Karpas-422 (cell line): ENCODE measurements around the gene FXYD5. TPM values are rescaled to one million over a fixed set of nuclear protein-coding genes. Genes with fewer than 3 reads are reported as not detected.

Experiments used
- DNase-seq: peaks from one replicate; pipeline ENCODE4 v3.0.0-alpha.2; 2015
- H2AFZ ChIP-seq: fragments of 200-600 bp; sonication (generic); 2 replicates; pipeline ENCODE4 v1.6.1; 2014; ENCODE audit warnings: antibody characterized with exemption, low read length, mixed read lengths
- H3K27ac ChIP-seq: fragments of 200-600 bp; sonication (generic); 2 replicates; pipeline ENCODE4 v1.5.1; 2014; ENCODE audit warnings: mild to moderate bottlenecking, low read length, moderate library complexity
- H3K27me3 ChIP-seq: fragments of 200-600 bp; sonication (generic); 2 replicates; pipeline ENCODE4 v1.6.1; 2014; ENCODE audit warnings: low read length, mixed read lengths
- H3K36me3 ChIP-seq: fragments of 200-600 bp; sonication (generic); 2 replicates; pipeline ENCODE4 v1.6.1; 2014; ENCODE audit warnings: low read length, mixed read lengths; ENCODE audit not compliant: insufficient read depth
- H3K4me1 ChIP-seq: fragments of 200-600 bp; sonication (generic); 2 replicates; pipeline ENCODE4 v1.6.1; 2014; ENCODE audit warnings: mild to moderate bottlenecking, low read length, mixed read lengths
- H3K4me2 ChIP-seq: fragments of 200-600 bp; sonication (generic); 2 replicates; pipeline ENCODE4 v1.6.1; 2014; ENCODE audit warnings: low read length, low read depth, mild to moderate bottlenecking; ENCODE audit not compliant: poor library complexity, severe bottlenecking
- H3K4me3 ChIP-seq: fragments of 200-600 bp; sonication (generic); 2 replicates; pipeline ENCODE4 v1.5.1; 2014; ENCODE audit warnings: mild to moderate bottlenecking, antibody characterized with exemption, low read length, mixed read lengths
- H3K79me2 ChIP-seq: fragments of 200-600 bp; sonication (generic); 2 replicates; pipeline ENCODE4 v1.6.1; 2014; ENCODE audit warnings: mild to moderate bottlenecking, low read length, mixed read lengths
- H3K9ac ChIP-seq: fragments of 200-600 bp; sonication (generic); 2 replicates; pipeline ENCODE4 v1.6.0; 2014; ENCODE audit warnings: low read length
- H3K9me2 ChIP-seq: fragments of 200-600 bp; sonication (generic), shearing (Covaris generic); replicated peaks from 2 replicates; pipeline ENCODE4 v1.6.0; 2014; ENCODE audit warnings: mild to moderate bottlenecking, low read length, moderate library complexity; ENCODE audit not compliant: insufficient read depth
- H3K9me3 ChIP-seq: fragments of 300-700, 200-600 bp; sonication (generic); 2 replicates; pipeline ENCODE4 v1.6.1; 2014; ENCODE audit warnings: low read length, mixed read lengths
- H4K20me1 ChIP-seq: fragments of 200-600 bp; sonication (generic); 2 replicates; pipeline ENCODE4 v1.6.1; 2014; ENCODE audit warnings: mild to moderate bottlenecking, antibody characterized with exemption, low read length, low read depth; ENCODE audit not compliant: insufficient read depth
- total RNA-seq: library from RNA; depleted of rRNA; stranded (reverse); fragments of >200 nt; shearing (Covaris generic); gene quantifications from 2 replicates; pipeline ENCODE4 v1.2.3, GENCODE V29; 2014; ENCODE audit warnings: low replicate concordance

FXYD5 gene
- total RNA-seq, 1 experiment from 2014 or later = 134 TPM

GRCh38 chr19:35109395-35110112 is 45.0 kb upstream of the FXYD5 start:
- H3K4me1 ChIP-seq = 0 out of 2 replicates have a peak, but pooled peaks cover 3% of the 10 kb centered on the region
- no peak overlapping the region for H2AFZ ChIP-seq
- H3K9me3 ChIP-seq = no peaks in the 10 kb centered on the region
- H3K27ac ChIP-seq = no peak overlapping the region
- DNase-seq = no peak
- no peaks in the 10 kb centered on the region for H3K9me2 ChIP-seq
- no peaks in the 10 kb centered on the region for H3K79me2 ChIP-seq
- H3K4me2 ChIP-seq = no peak overlapping the region
- no peaks in the 10 kb centered on the region for H3K27me3 ChIP-seq
- no peaks in the 10 kb centered on the region for H3K36me3 ChIP-seq
- H3K9ac ChIP-seq = no peak overlapping the region
- H3K4me3 ChIP-seq = no peak overlapping the region
- H4K20me1 ChIP-seq = no peaks in the 10 kb centered on the region

GRCh38 chr19:35110974-35111373 is 43.6 kb upstream of the FXYD5 start:
- Histone ChIP-seq H3K4me2 (no peak overlapping the region), H3K4me3 (no peak overlapping the region), H3K4me1 (0 out of 2 replicates have a peak, but pooled peaks cover 3% of the 10 kb centered on the region), H3K27ac (no peak overlapping the region), H2AFZ (no peak overlapping the region), H3K9me3 (no peaks in the 10 kb centered on the region), H3K9me2 (no peaks in the 10 kb centered on the region), H4K20me1 (no peaks in the 10 kb centered on the region), H3K79me2 (no peaks in the 10 kb centered on the region), H3K27me3 (no peaks in the 10 kb centered on the region), H3K9ac (no peak overlapping the region), H3K36me3 (no peaks in the 10 kb centered on the region)
- DNase-seq = no peak

- Histone ChIP-seq H2AFZ (no peak overlapping the region), H3K79me2 (no peaks in the 10 kb centered on the region), H3K27ac (no peak overlapping the region), H3K9me2 (no peaks in the 10 kb centered on the region), H3K4me1 (0 out of 2 replicates have a peak, but pooled peaks cover 3% of the 10 kb centered on the region), H3K36me3 (no peaks in the 10 kb centered on the region), H3K9ac (no peak overlapping the region), H3K4me2 (no peak overlapping the region), H3K27me3 (no peaks in the 10 kb centered on the region), H3K9me3 (no peaks in the 10 kb centered on the region), H3K4me3 (no peak overlapping the region), H4K20me1 (no peaks in the 10 kb centered on the region)
- no peak for DNase-seq
Observed at GRCh38 chr19:35112995-35113688, 41.4 kb upstream of the FXYD5 start.

GRCh38 chr19:35114353-35115176 is 40.0 kb upstream of the FXYD5 start:
- Histone ChIP-seq H3K27ac (no peak overlapping the region), H3K9ac (no peak overlapping the region), H3K27me3 (no peaks in the 10 kb centered on the region), H3K4me3 (no peak overlapping the region), H3K9me2 (no peaks in the 10 kb centered on the region), H3K79me2 (no peaks in the 10 kb centered on the region), H3K4me1 (0 out of 2 replicates have a peak, but pooled peaks cover 3% of the 10 kb centered on the region), H3K9me3 (no peaks in the 10 kb centered on the region), H3K4me2 (no peak overlapping the region), H3K36me3 (no peaks in the 10 kb centered on the region), H2AFZ (no peak overlapping the region), H4K20me1 (no peaks in the 10 kb centered on the region)
- peak; percentile 85 for DNase-seq

- DNase-seq = no peak
- Histone ChIP-seq H3K27me3 (no peaks in the 10 kb centered on the region), H3K27ac (no peak within 1 kb of the TSS), H3K4me1 (0 out of 2 replicates have a peak, but pooled peaks cover 3% of the 10 kb centered on the region), H3K4me3 (no peak within 1 kb of the TSS), H3K4me2 (no peak within 1 kb of the TSS), H3K9me3 (no peaks in the 10 kb centered on the region), H3K9ac (no peak within 1 kb of the TSS), H3K36me3 (no peaks in the 10 kb centered on the region), H3K9me2 (no peaks in the 10 kb centered on the region), H3K79me2 (no peaks in the 10 kb centered on the region), H2AFZ (no peak within 1 kb of the TSS), H4K20me1 (no peaks in the 10 kb centered on the region)
Observed at GRCh38 chr19:35115177-35115951, 39.2 kb upstream of the FXYD5 start, which contains the start of gene FXYD3. Gene FXYD3 (plus strand): TSS chr19:35115823. CDS start chr19:35119377, 3,554 bp downstream.

- no peaks in the 10 kb centered on the region for H3K36me3 ChIP-seq
- H3K9me3 ChIP-seq = no peaks in the 10 kb centered on the region
- no peaks in the 10 kb centered on the region for H3K9me2 ChIP-seq
- no peak overlapping the region for H3K9ac ChIP-seq
- H3K27ac ChIP-seq = no peak overlapping the region
- H3K4me2 ChIP-seq = no peak overlapping the region
- H3K27me3 ChIP-seq = no peaks in the 10 kb centered on the region
- no peaks in the 10 kb centered on the region for H3K79me2 ChIP-seq
- H4K20me1 ChIP-seq = no peaks in the 10 kb centered on the region
- H2AFZ ChIP-seq = no peak overlapping the region
- H3K4me3 ChIP-seq = no peak overlapping the region
- 0 out of 2 replicates have a peak, but pooled peaks cover 3% of the 10 kb centered on the region for H3K4me1 ChIP-seq
- no peak for DNase-seq
Observed at GRCh38 chr19:35116072-35116801, 38.3 kb upstream of the FXYD5 start.

GRCh38 chr19:35117116-35117515 is 37.4 kb upstream of the FXYD5 start:
- DNase-seq = no peak
- H3K4me3 ChIP-seq = no peak overlapping the region
- H3K79me2 ChIP-seq = no peaks in the 10 kb centered on the region
- no peak overlapping the region for H3K9ac ChIP-seq
- no peaks in the 10 kb centered on the region for H3K36me3 ChIP-seq
- no peak overlapping the region for H2AFZ ChIP-seq
- no peak overlapping the region for H3K4me2 ChIP-seq
- no peaks in the 10 kb centered on the region for H3K27me3 ChIP-seq
- no peaks in the 10 kb centered on the region for H3K9me3 ChIP-seq
- H4K20me1 ChIP-seq = no peaks in the 10 kb centered on the region
- no peak overlapping the region for H3K27ac ChIP-seq
- H3K4me1 ChIP-seq = 0 out of 2 replicates have a peak, but pooled peaks cover 3% of the 10 kb centered on the region
- H3K9me2 ChIP-seq = no peaks in the 10 kb centered on the region
